Measurements from ENCODE around the gene DMAP1. TPM values are rescaled to one million over a fixed set of nuclear protein-coding genes. Genes with fewer than 3 reads are reported as not detected.

Gene DMAP1
- total and polyA plus RNA-seq, 2 donors from 2014 or later = 43.0 to 62.0 TPM

DNA sequence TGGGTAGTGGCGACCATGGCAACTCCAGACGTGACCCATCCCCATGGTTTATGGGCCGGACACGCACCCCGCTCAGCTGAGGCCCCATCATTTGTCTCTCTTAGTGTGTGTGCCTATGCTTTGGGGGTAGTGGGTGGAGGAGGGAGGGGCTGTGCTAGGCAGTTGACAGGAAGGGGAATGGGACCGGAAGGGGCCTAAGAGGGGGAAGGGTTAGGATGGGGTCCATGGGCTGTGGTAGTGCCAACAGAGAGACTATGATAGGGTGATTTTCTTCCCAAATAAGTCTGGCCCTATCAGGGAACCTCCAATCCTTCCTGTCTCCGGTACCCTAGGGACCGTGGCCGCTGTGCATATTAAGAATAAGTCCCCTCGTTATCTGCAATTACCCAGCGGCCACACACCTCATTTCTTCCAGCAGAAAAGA lies 9.9 kb downstream of the DMAP1 start:
- TF ChIP-seq, protein P1, sequence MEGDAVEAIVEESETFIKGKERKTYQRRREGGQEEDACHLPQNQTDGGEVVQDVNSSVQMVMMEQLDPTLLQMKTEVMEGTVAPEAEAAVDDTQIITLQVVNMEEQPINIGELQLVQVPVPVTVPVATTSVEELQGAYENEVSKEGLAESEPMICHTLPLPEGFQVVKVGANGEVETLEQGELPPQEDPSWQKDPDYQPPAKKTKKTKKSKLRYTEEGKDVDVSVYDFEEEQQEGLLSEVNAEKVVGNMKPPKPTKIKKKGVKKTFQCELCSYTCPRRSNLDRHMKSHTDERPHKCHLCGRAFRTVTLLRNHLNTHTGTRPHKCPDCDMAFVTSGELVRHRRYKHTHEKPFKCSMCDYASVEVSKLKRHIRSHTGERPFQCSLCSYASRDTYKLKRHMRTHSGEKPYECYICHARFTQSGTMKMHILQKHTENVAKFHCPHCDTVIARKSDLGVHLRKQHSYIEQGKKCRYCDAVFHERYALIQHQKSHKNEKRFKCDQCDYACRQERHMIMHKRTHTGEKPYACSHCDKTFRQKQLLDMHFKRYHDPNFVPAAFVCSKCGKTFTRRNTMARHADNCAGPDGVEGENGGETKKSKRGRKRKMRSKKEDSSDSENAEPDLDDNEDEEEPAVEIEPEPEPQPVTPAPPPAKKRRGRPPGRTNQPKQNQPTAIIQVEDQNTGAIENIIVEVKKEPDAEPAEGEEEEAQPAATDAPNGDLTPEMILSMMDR (IDR thresholded peaks at IDR 0.05; ENCODE audit: borderline replicate concordance, extremely low read depth, insufficient read depth) = no peak
- intact Hi-C loops (cut with DNase I) = loop anchor here (10.0 kb wide), 1 partner anchor 372 kb away; no protein-coding TSS in a partner anchor

DNA sequence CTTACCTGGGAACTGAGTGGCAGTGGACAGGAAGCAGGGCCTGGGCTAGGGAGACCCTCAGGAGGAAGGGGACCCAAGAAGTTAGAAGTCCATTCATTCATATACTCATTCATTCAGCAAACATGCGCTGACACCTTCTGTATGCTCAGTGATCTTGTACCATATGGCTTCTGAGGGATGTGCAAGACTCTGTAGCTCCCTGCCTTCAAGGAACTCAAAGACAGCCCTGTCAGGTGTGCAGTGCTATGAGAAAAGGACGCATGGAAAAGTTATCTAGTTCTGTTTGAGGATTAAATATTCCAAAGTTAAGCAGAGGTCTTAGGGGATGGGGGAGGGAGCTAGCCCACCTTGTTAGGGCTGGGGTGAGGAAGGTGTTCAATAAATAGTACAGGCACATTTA lies 12.5 kb downstream of the DMAP1 start:
- no peak overlapping the region for H3K27ac ChIP-seq (ENCODE audit: low read depth in 2 of 2, low read length in 2 of 2)
- H3K9ac ChIP-seq (ENCODE audit: low read length in 3 of 3) = no peak overlapping the region
- DNase-seq (no peak), FAIRE-seq (no peak)
- H3K36me3 ChIP-seq (ENCODE audit: control insufficient read depth in 2 of 3, insufficient read depth in 3 of 3, low read length in 3 of 3) = peaks cover 0 to 5% (median 1%) of the 10 kb centered on the region in 3 donors
- H3K27me3 ChIP-seq (ENCODE audit: control insufficient read depth, insufficient read depth, low read length) = no peaks in the 10 kb centered on the region
- TF ChIP-seq, protein P1 (IDR thresholded peaks at IDR 0.05; ENCODE audit: borderline replicate concordance, extremely low read depth, insufficient read depth) = no peak
- H3K4me3 ChIP-seq (ENCODE audit: low read length in 3 of 3) = no peak overlapping the region
- no peaks in the 10 kb centered on the region for H3K4me1 ChIP-seq (ENCODE audit: control insufficient read depth in 2 of 3, insufficient read depth in 2 of 3, low read depth in 1 of 3, low read length in 3 of 3)
- H3K9me3 ChIP-seq (ENCODE audit: control insufficient read depth in 2 of 3, insufficient read depth in 1 of 3, low read length in 3 of 3) = peaks cover 0 to 9% (median 0%) of the 10 kb centered on the region in 3 donors
- intact Hi-C loops (cut with DNase I) = loop anchor here (10.0 kb wide), 1 partner anchor 369 kb away; no protein-coding TSS in a partner anchor

More for the DNA sequence above, 9.9 kb downstream of the DMAP1 start:
- Histone ChIP-seq H3K4me3 (ENCODE audit: low read length in 3 of 3) (no peak overlapping the region), H3K27ac (ENCODE audit: low read depth in 2 of 2, low read length in 2 of 2) (no peak overlapping the region), H3K36me3 (ENCODE audit: control insufficient read depth in 2 of 3, insufficient read depth in 3 of 3, low read length in 3 of 3) (peaks cover 4 to 30% (median 23%) of the 10 kb centered on the region in 3 donors), H3K9ac (ENCODE audit: low read length in 3 of 3) (no peak overlapping the region), H3K27me3 (ENCODE audit: control insufficient read depth, insufficient read depth, low read length) (no peaks in the 10 kb centered on the region), H3K4me1 (ENCODE audit: control insufficient read depth in 2 of 3, insufficient read depth in 2 of 3, low read depth in 1 of 3, low read length in 3 of 3) (peaks cover 0 to under 1% (median under 1%) of the 10 kb centered on the region in 3 donors), H3K9me3 (ENCODE audit: control insufficient read depth in 2 of 3, insufficient read depth in 1 of 3, low read length in 3 of 3) (peaks cover 0 to 9% (median 0%) of the 10 kb centered on the region in 3 donors)
- FAIRE-seq (no peak), DNase-seq (no peak)

DNA sequence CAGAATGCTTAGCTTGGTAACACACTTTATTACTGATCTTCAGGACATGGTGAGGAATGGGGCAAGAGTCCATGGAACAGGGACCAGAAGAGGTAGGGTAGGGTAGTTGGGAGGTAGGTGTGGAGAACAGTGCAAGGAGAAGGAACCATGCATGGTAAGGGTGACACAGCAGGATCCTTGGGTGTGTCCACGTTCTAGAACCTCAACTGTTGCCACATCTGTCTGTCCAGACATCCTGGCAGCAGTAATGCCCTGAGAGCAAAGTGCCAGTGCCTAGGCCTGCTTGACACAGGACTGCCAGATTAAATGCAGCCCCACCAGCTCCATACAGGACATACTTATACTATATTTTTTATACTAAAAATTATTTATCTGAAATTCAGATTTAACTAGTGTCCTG lies 13.9 kb downstream of the DMAP1 start:
- no peak for FAIRE-seq
- Histone ChIP-seq H3K27me3 (ENCODE audit: control insufficient read depth, insufficient read depth, low read length) (no peaks in the 10 kb centered on the region), H3K36me3 (ENCODE audit: control insufficient read depth in 2 of 3, insufficient read depth in 3 of 3, low read length in 3 of 3) (peaks cover 0 to 8% (median 0%) of the 10 kb centered on the region in 3 donors), H3K9ac (ENCODE audit: low read length in 3 of 3) (no peak overlapping the region), H3K4me1 (ENCODE audit: control insufficient read depth in 2 of 3, insufficient read depth in 2 of 3, low read depth in 1 of 3, low read length in 3 of 3) (no peaks in the 10 kb centered on the region), H3K9me3 (ENCODE audit: control insufficient read depth in 2 of 3, insufficient read depth in 1 of 3, low read length in 3 of 3) (peaks cover 0 to 9% (median 0%) of the 10 kb centered on the region in 3 donors), H3K27ac (ENCODE audit: low read depth in 2 of 2, low read length in 2 of 2) (no peak overlapping the region), H3K4me3 (ENCODE audit: low read length in 3 of 3) (no peak overlapping the region)
- peak in 1 of 5 donors; percentile 11 for DNase-seq
- intact Hi-C loops (cut with DNase I) = loop anchor here (10.0 kb wide), 1 partner anchor 368 kb away; no protein-coding TSS in a partner anchor
- TF ChIP-seq, protein P1 (IDR thresholded peaks at IDR 0.05; ENCODE audit: borderline replicate concordance, extremely low read depth, insufficient read depth) = no peak

Measured in kidney (tissue), 14 donors.